Aorta (tissue), 5 donors: ENCODE results near the gene MAPK8. TPM values are rescaled to one million over a fixed set of nuclear protein-coding genes. Genes with fewer than 3 reads are reported as not detected.

Experiments
- ATAC-seq: fragments of 200-7000 bp; cut with Tn5 transposase; one replicate; pipeline ENCODE4 v1.9.1; 2022; ENCODE audit warnings: moderate library complexity; ENCODE audit not compliant: low FRiP score
- DNase-seq, 2 donors: peaks; one replicate each; pipeline ENCODE4 v3.0.0-alpha.2; 2020
- H3K27ac ChIP-seq, 2 donors: one replicate each; pipeline ENCODE4 v1.5.1; 2013; ENCODE audit warnings: low read length in 2 of 2, mild to moderate bottlenecking in 2 of 2, moderate library complexity in 2 of 2, control low read depth in 1 of 2, inconsistent platforms in 1 of 2, low read depth in 1 of 2
- H3K27me3 ChIP-seq, 2 donors: one replicate each; pipeline ENCODE4 v1.6.1; 2013; ENCODE audit warnings: control low read depth in 1 of 2, low read length in 1 of 2, mild to moderate bottlenecking in 1 of 2, moderate library complexity in 1 of 2; ENCODE audit not compliant: insufficient read depth in 2 of 2, control insufficient read depth in 1 of 2
- H3K36me3 ChIP-seq, 2 donors: one replicate each; pipeline ENCODE4 v1.6.1; 2013; ENCODE audit warnings: control low read depth in 1 of 2, low read length in 1 of 2, mild to moderate bottlenecking in 1 of 2; ENCODE audit not compliant: insufficient read depth in 2 of 2, control insufficient read depth in 1 of 2
- H3K4me1 ChIP-seq, 2 donors: one replicate each; pipeline ENCODE4 v1.6.1; 2013; ENCODE audit warnings: low read length in 2 of 2, control low read depth in 1 of 2, mild to moderate bottlenecking in 1 of 2, moderate library complexity in 1 of 2; ENCODE audit not compliant: insufficient read depth in 2 of 2, control insufficient read depth in 1 of 2
- H3K4me3 ChIP-seq, 2 donors: one replicate each; pipeline ENCODE4 v1.5.1; 2013; ENCODE audit warnings: low read length in 2 of 2, control low read depth in 1 of 2, mild to moderate bottlenecking in 1 of 2
- H3K9me3 ChIP-seq: one replicate; pipeline ENCODE4 v1.6.1; 2013; ENCODE audit warnings: mild to moderate bottlenecking, low read length; ENCODE audit not compliant: control insufficient read depth
- WGBS, 2 donors: extraction: QIAGEN DNeasy Blood & Tissue Kit; methylation state at CpG; one replicate each; pipeline ENCODE4 v1.1.7; 2013; 5-methylcytosine and 5-hydroxymethylcytosine counted together
- intact Hi-C, 2 donors: fragments of 100-400 bp; cut with DNase I; formaldehyde crosslinking; loops; one replicate each; pipeline versions ENCODE4 v1.14.2 to v1.15.0; 2022
- polyA plus RNA-seq, 2 donors: library from polyadenylated mRNA; stranded (reverse); fragments of 200-250 nt; gene quantifications; one replicate each; pipeline ENCODE4 v1.2.3, GENCODE V29; 2013
- total RNA-seq, 2 donors: library from RNA; stranded (reverse); fragmentation: NEBNext Ultra II Directional; extraction: Animal tissue kit (Norgen Biotek cat#: 25700); gene quantifications; one replicate each; pipeline ENCODE4 v1.2.1, GENCODE V29; 2021
- donor health status: healthy with polysubstance abuse.
- donor health status: Bipolar disorder and iron deficiency.
- donor health status: DM: no; HTN: no; CAD: no.
- donor health status: DM: no; HTN: no; CAD: no.
- donor health status: DM: yes; HTN: yes; CAD: no.

MAPK8 gene
- total and polyA plus RNA-seq, 4 donors = 7.8 to 38.9 (median 26.7) TPM

GRCh38 chr10:48451969-48452878 is 145.7 kb downstream of the MAPK8 start:
- H3K4me1 ChIP-seq = no peaks in the 10 kb centered on the region
- ATAC-seq (no peak), DNase-seq (peak in 1 of 2 donors; percentile 13)
- WGBS, 2 donors = 78 to 83% methylated on average over 15 of the region's 15 CpGs
- H3K36me3 ChIP-seq = no peaks in the 10 kb centered on the region
- H3K4me3 ChIP-seq = no peak overlapping the region
- intact Hi-C loops = no loop called here
- H3K9me3 ChIP-seq = no peaks in the 10 kb centered on the region
- no peak overlapping the region for H3K27ac ChIP-seq
- no peaks in the 10 kb centered on the region for H3K27me3 ChIP-seq

- Histone ChIP-seq H3K27me3 (no peaks in the 10 kb centered on the region), H3K9me3 (no peaks in the 10 kb centered on the region), H3K27ac (no peak overlapping the region), H3K4me3 (no peak overlapping the region), H3K36me3 (no peaks in the 10 kb centered on the region), H3K4me1 (no peaks in the 10 kb centered on the region)
- DNase-seq (peak in 1 of 2 donors; percentile 22), ATAC-seq (no peak)
- WGBS, 2 donors = 90 to 92% methylated on average over 6 of the region's 6 CpGs
- intact Hi-C loops = no loop called here
Measured at GRCh38 chr10:48452879-48453412, 146.5 kb downstream of the MAPK8 start.

GRCh38 chr10:48453451-48454301 is 147.2 kb downstream of the MAPK8 start:
- intact Hi-C loops = no loop called here
- DNase-seq (peak in 1 of 2 donors; percentile 29), ATAC-seq (no peak)
- no peak overlapping the region for H3K27ac ChIP-seq
- no peak overlapping the region for H3K4me3 ChIP-seq
- H3K27me3 ChIP-seq = no peaks in the 10 kb centered on the region
- 91% methylated on average over 19 of the region's 19 CpGs for WGBS, 2 donors
- no peaks in the 10 kb centered on the region for H3K9me3 ChIP-seq
- H3K4me1 ChIP-seq = no peaks in the 10 kb centered on the region
- no peaks in the 10 kb centered on the region for H3K36me3 ChIP-seq

GRCh38 chr10:48454302-48455054 is 148.0 kb downstream of the MAPK8 start:
- WGBS, 2 donors = 82 to 86% methylated on average over 12 of the region's 12 CpGs
- intact Hi-C loops = no loop called here

GRCh38 chr10:48455055-48455391 is 148.5 kb downstream of the MAPK8 start:
- DNase-seq (no peak), ATAC-seq (no peak)
- Histone ChIP-seq H3K27me3 (no peaks in the 10 kb centered on the region), H3K4me1 (no peaks in the 10 kb centered on the region), H3K36me3 (no peaks in the 10 kb centered on the region), H3K27ac (no peak overlapping the region), H3K9me3 (no peaks in the 10 kb centered on the region), H3K4me3 (no peak overlapping the region)
- 94 to 96% methylated on average over 11 of the region's 11 CpGs for WGBS, 2 donors
- intact Hi-C loops = no loop called here

More at GRCh38 chr10:48454302-48455054, 148.0 kb downstream of the MAPK8 start:
- Histone ChIP-seq H3K9me3 (no peaks in the 10 kb centered on the region), H3K27me3 (no peaks in the 10 kb centered on the region), H3K4me3 (no peak overlapping the region), H3K36me3 (no peaks in the 10 kb centered on the region), H3K27ac (no peak overlapping the region), H3K4me1 (no peaks in the 10 kb centered on the region)
- ATAC-seq = no peak
- DNase-seq = peak; percentile 34 to 69

- DNase-seq = peak; percentile 36 to 62
- no peak for ATAC-seq
- H3K4me3 ChIP-seq = no peak overlapping the region
- H3K27me3 ChIP-seq = no peaks in the 10 kb centered on the region
- no peaks in the 10 kb centered on the region for H3K9me3 ChIP-seq
- no peak overlapping the region for H3K27ac ChIP-seq
- H3K4me1 ChIP-seq = no peaks in the 10 kb centered on the region
- intact Hi-C loops = no loop called here
- no peaks in the 10 kb centered on the region for H3K36me3 ChIP-seq
- WGBS, 2 donors = 94 to 95% methylated on average over 15 of the region's 15 CpGs
Measured at GRCh38 chr10:48455392-48456151, 149.1 kb downstream of the MAPK8 start.

GRCh38 chr10:48456361-48456804 is 149.9 kb downstream of the MAPK8 start:
- ATAC-seq = no peak
- H3K27ac ChIP-seq = no peak overlapping the region
- H3K36me3 ChIP-seq = no peaks in the 10 kb centered on the region
- H3K27me3 ChIP-seq = no peaks in the 10 kb centered on the region
- WGBS, 2 donors = 39 to 53% methylated on average over 9 of the region's 9 CpGs
- H3K4me3 ChIP-seq = no peak overlapping the region
- H3K4me1 ChIP-seq = no peaks in the 10 kb centered on the region
- peak; percentile 77 to 87 for DNase-seq
- intact Hi-C loops = no loop called here
- no peaks in the 10 kb centered on the region for H3K9me3 ChIP-seq
